Liver (tissue), 9 donors: ENCODE measurements around the gene HOMER3. TPM values are rescaled to one million over a fixed set of nuclear protein-coding genes. Genes with fewer than 3 reads are reported as not detected.

ENCODE experiments used
- DNase-seq: peaks from one replicate; pipeline ENCODE4 v3.0.0-alpha.2; 2017; ENCODE audit warnings: low spot score
- H3K27ac ChIP-seq, 2 donors: one replicate each; pipeline ENCODE4 v1.7.0; 2013; ENCODE audit warnings: inconsistent platforms in 2 of 2, low read length in 2 of 2, control low read depth in 1 of 2, low read depth in 1 of 2, mild to moderate bottlenecking in 1 of 2
- H3K27me3 ChIP-seq, 4 donors: one replicate each; pipeline versions ENCODE4 v1.6.1 to v1.7.0; 2013; ENCODE audit warnings: low read length in 3 of 4, inconsistent platforms in 1 of 4, mild to moderate bottlenecking in 1 of 4, moderate library complexity in 1 of 4; ENCODE audit not compliant: control insufficient read depth in 4 of 4, insufficient read depth in 4 of 4
- H3K36me3 ChIP-seq, 4 donors: one replicate each; pipeline versions ENCODE4 v1.6.1 to v1.7.0; 2013; ENCODE audit warnings: low read length in 3 of 4, mild to moderate bottlenecking in 3 of 4, low read depth in 1 of 4, moderate library complexity in 1 of 4; ENCODE audit not compliant: control insufficient read depth in 4 of 4, insufficient read depth in 3 of 4
- H3K4me1 ChIP-seq, 4 donors: one replicate each; pipeline versions ENCODE4 v1.6.1 to v1.7.0; 2013; ENCODE audit warnings: low read length in 3 of 4, mild to moderate bottlenecking in 3 of 4, moderate library complexity in 1 of 4; ENCODE audit not compliant: control insufficient read depth in 4 of 4, insufficient read depth in 4 of 4
- H3K4me3 ChIP-seq, 3 donors: one replicate each; pipeline versions ENCODE4 v1.6.1 to v1.7.0; 2013; ENCODE audit warnings: low read length in 3 of 3, control low read depth in 1 of 3, low read depth in 1 of 3, mild to moderate bottlenecking in 1 of 3
- H3K9ac ChIP-seq, 2 donors: one replicate each; pipeline ENCODE4 v1.7.0; 2013; ENCODE audit warnings: low read length in 2 of 2, mild to moderate bottlenecking in 2 of 2, moderate library complexity in 2 of 2, control low read depth in 1 of 2, low read depth in 1 of 2
- H3K9me3 ChIP-seq, 4 donors: one replicate each; pipeline versions ENCODE4 v1.6.1 to v1.7.0; 2013; ENCODE audit warnings: low read length in 3 of 4; ENCODE audit not compliant: control insufficient read depth in 4 of 4
- ATF3 ChIP-seq: IDR thresholded peaks from 2 replicates; pipeline ENCODE4 v1.6.1; 2016; ENCODE audit warnings: antibody characterized with exemption
- EGR1 ChIP-seq, 2 donors: IDR thresholded peaks; 2 replicates each; pipeline ENCODE4 v1.6.1; 2016 to 2018; ENCODE audit warnings: antibody characterized with exemption in 2 of 2, low read depth in 2 of 2
- FOXA1 ChIP-seq: IDR thresholded peaks from 2 replicates; pipeline ENCODE4 v1.6.1; 2016; ENCODE audit warnings: antibody characterized with exemption
- GABPA ChIP-seq, 2 donors: IDR thresholded peaks in 1 of 2; conservative IDR thresholded peaks in 1 of 2; 2 replicates each; pipeline ENCODE4 v1.6.1; 2016; ENCODE audit warnings: antibody characterized with exemption in 2 of 2, mild to moderate bottlenecking in 1 of 2, moderate library complexity in 1 of 2
- HNF4A ChIP-seq, 2 donors: conservative IDR thresholded peaks; 2 replicates each; pipeline ENCODE4 v1.6.1; 2016; ENCODE audit warnings: antibody characterized with exemption in 2 of 2, mild to moderate bottlenecking in 2 of 2
- HNF4G ChIP-seq: IDR thresholded peaks from 2 replicates; pipeline ENCODE4 v1.6.1; 2016; ENCODE audit warnings: antibody characterized with exemption
- JUND ChIP-seq, 2 donors: IDR thresholded peaks; 2 replicates each; pipeline ENCODE4 v1.6.1; 2016; ENCODE audit warnings: antibody characterized with exemption in 2 of 2
- MAX ChIP-seq: IDR thresholded peaks from 2 replicates; pipeline ENCODE4 v1.6.1; 2016; ENCODE audit warnings: antibody characterized with exemption
- NR2F2 ChIP-seq: IDR thresholded peaks from 2 replicates; pipeline ENCODE4 v1.6.1; 2016; ENCODE audit warnings: antibody characterized with exemption
- RAD21 ChIP-seq, 2 donors: IDR thresholded peaks; 2 replicates each; pipeline ENCODE4 v1.6.1; 2016; ENCODE audit warnings: antibody characterized with exemption in 2 of 2, mild to moderate bottlenecking in 2 of 2
- RXRA ChIP-seq, 2 donors: IDR thresholded peaks; 2 replicates each; pipeline ENCODE4 v1.6.1; 2017 to 2018; ENCODE audit warnings: antibody characterized with exemption in 2 of 2, mild to moderate bottlenecking in 1 of 2
- SP1 ChIP-seq: IDR thresholded peaks from 2 replicates; pipeline ENCODE4 v1.6.1; 2018; ENCODE audit warnings: antibody characterized with exemption, mild to moderate bottlenecking
- TAF1 ChIP-seq: conservative IDR thresholded peaks from 2 replicates; pipeline ENCODE4 v1.6.1; 2016; ENCODE audit warnings: antibody characterized with exemption, mild to moderate bottlenecking
- YY1 ChIP-seq: IDR thresholded peaks from 2 replicates; pipeline ENCODE4 v1.6.1; 2016; ENCODE audit warnings: antibody characterized with exemption, mild to moderate bottlenecking
- ZBTB33 ChIP-seq: IDR thresholded peaks from 2 replicates; pipeline ENCODE4 v1.6.1; 2016; ENCODE audit warnings: antibody characterized with exemption
- WGBS: extraction: QIAGEN DNeasy Blood & Tissue Kit; methylation state at CpG from one replicate; pipeline ENCODE4 v1.1.7; 2013; 5-methylcytosine and 5-hydroxymethylcytosine counted together
- polyA plus RNA-seq, 2 donors: library from polyadenylated mRNA; stranded (reverse) in 1 of 2; unstranded in 1 of 2; fragments of 200-250 nt in 1 of 2; fragments of >200 nt in 1 of 2; fragmentation: Nextera tagmentation in 1 of 2; extraction: Ambion mirVana in 1 of 2; gene quantifications; one replicate each; pipeline versions ENCODE4 v1.2.1 to v1.2.3, GENCODE V29; 2013 to 2015
- total RNA-seq, 2 donors: library from RNA; depleted of rRNA; stranded (reverse); fragments of >200 nt; gene quantifications; one replicate each; pipeline ENCODE4 v1.2.3, GENCODE V29; 2014
- TF ChIP-seq, protein P1 (sequence below): fragments of 150-350 bp; IDR thresholded peaks from 2 replicates; pipeline ENCODE4 v1.5.1; 2017; ENCODE audit warnings: improper control_type of control experiment, low read depth, low read length; ENCODE audit not compliant: missing input control
- TF ChIP-seq, protein P2 (sequence below): IDR thresholded peaks from 2 replicates; pipeline ENCODE4 v1.6.1; 2016; ENCODE audit warnings: antibody characterized with exemption, mild to moderate bottlenecking
- donor health status: healthy.
- donor health status: healthy.
- donor health status: healthy.
- donor health status: healthy.
- donor health status: healthy.

The HOMER3 gene
- total and polyA plus RNA-seq, 4 donors = 0.18 to 5.4 (median 3.5) TPM

- TF ChIP-seq HNF4G (no peak), TAF1 (no peak), ATF3 (no peak), YY1 (no peak)
- H3K4me1 ChIP-seq = no peaks in the 10 kb centered on the region
- no peak for DNase-seq
- H3K27ac ChIP-seq = no peak overlapping the region
- no peaks in the 10 kb centered on the region for H3K36me3 ChIP-seq
- no peak overlapping the region for H3K9ac ChIP-seq
- no peaks in the 10 kb centered on the region for H3K9me3 ChIP-seq
- H3K4me3 ChIP-seq = no peak overlapping the region
- no peaks in the 10 kb centered on the region for H3K27me3 ChIP-seq
- 83% methylated on average over 14 of the region's 14 CpGs for WGBS
Measured at GRCh38 chr19:18946918-18947317, 5.9 kb upstream of the HOMER3 start.

DNA sequence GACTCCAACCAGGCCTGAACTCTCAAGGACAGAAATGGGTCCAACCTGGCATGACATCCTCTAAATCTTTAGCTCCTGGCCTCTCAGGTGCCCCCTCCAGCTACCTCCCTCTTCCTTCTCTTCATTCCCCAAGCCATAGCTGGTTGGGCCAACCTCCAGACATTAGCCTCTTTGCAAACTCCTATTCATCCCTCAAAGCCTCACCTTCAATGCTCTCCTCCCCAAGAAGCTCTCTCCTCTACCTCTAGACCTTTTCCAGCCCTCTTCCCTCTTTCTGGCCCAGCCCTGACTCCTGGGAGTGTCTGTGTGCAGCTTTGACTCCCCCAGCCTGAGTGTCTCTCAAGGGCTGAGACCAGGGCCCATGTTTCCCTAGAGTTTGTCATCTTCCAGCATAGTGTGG is 5.3 kb upstream of the HOMER3 start:
- H3K9me3 ChIP-seq = no peaks in the 10 kb centered on the region
- H3K27me3 ChIP-seq = no peaks in the 10 kb centered on the region
- DNase-seq = no peak
- H3K9ac ChIP-seq = no peak overlapping the region
- H3K36me3 ChIP-seq = no peaks in the 10 kb centered on the region
- H3K27ac ChIP-seq = no peak overlapping the region
- TF ChIP-seq, protein P1, sequence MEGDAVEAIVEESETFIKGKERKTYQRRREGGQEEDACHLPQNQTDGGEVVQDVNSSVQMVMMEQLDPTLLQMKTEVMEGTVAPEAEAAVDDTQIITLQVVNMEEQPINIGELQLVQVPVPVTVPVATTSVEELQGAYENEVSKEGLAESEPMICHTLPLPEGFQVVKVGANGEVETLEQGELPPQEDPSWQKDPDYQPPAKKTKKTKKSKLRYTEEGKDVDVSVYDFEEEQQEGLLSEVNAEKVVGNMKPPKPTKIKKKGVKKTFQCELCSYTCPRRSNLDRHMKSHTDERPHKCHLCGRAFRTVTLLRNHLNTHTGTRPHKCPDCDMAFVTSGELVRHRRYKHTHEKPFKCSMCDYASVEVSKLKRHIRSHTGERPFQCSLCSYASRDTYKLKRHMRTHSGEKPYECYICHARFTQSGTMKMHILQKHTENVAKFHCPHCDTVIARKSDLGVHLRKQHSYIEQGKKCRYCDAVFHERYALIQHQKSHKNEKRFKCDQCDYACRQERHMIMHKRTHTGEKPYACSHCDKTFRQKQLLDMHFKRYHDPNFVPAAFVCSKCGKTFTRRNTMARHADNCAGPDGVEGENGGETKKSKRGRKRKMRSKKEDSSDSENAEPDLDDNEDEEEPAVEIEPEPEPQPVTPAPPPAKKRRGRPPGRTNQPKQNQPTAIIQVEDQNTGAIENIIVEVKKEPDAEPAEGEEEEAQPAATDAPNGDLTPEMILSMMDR = no peak
- TF ChIP-seq JUND (IDR thresholded peaks at IDR 0.05) (no peak), YY1 (no peak), NR2F2 (no peak), ATF3 (no peak), SP1 (no peak), HNF4G (no peak), HNF4A (conservative IDR thresholded peaks at IDR 0.05) (no peak), MAX (no peak), FOXA1 (no peak), RAD21 (IDR thresholded peaks at IDR 0.05) (no peak), RXRA (IDR thresholded peaks at IDR 0.05) (no peak), GABPA (IDR thresholded peaks at IDR 0.05 in 1 of 2, conservative IDR thresholded peaks at IDR 0.05 in 1 of 2) (no peak), EGR1 (IDR thresholded peaks at IDR 0.05; ENCODE audit: low read depth in 2 of 2) (no peak), TAF1 (no peak), ZBTB33 (no peak)
- TF ChIP-seq, protein P2, sequence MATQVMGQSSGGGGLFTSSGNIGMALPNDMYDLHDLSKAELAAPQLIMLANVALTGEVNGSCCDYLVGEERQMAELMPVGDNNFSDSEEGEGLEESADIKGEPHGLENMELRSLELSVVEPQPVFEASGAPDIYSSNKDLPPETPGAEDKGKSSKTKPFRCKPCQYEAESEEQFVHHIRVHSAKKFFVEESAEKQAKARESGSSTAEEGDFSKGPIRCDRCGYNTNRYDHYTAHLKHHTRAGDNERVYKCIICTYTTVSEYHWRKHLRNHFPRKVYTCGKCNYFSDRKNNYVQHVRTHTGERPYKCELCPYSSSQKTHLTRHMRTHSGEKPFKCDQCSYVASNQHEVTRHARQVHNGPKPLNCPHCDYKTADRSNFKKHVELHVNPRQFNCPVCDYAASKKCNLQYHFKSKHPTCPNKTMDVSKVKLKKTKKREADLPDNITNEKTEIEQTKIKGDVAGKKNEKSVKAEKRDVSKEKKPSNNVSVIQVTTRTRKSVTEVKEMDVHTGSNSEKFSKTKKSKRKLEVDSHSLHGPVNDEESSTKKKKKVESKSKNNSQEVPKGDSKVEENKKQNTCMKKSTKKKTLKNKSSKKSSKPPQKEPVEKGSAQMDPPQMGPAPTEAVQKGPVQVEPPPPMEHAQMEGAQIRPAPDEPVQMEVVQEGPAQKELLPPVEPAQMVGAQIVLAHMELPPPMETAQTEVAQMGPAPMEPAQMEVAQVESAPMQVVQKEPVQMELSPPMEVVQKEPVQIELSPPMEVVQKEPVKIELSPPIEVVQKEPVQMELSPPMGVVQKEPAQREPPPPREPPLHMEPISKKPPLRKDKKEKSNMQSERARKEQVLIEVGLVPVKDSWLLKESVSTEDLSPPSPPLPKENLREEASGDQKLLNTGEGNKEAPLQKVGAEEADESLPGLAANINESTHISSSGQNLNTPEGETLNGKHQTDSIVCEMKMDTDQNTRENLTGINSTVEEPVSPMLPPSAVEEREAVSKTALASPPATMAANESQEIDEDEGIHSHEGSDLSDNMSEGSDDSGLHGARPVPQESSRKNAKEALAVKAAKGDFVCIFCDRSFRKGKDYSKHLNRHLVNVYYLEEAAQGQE = no peak
- peaks cover 0 to 3% (median 1%) of the 10 kb centered on the region in 4 donors for H3K4me1 ChIP-seq
- no peak overlapping the region for H3K4me3 ChIP-seq
